Fibroblast of skin of back (primary cell): ENCODE results near the gene AHRR.

Source experiments
- DNase-seq: peaks from one replicate; pipeline ENCODE4 v3.0.0-alpha.2; 2013

Gene AHRR

DNA sequence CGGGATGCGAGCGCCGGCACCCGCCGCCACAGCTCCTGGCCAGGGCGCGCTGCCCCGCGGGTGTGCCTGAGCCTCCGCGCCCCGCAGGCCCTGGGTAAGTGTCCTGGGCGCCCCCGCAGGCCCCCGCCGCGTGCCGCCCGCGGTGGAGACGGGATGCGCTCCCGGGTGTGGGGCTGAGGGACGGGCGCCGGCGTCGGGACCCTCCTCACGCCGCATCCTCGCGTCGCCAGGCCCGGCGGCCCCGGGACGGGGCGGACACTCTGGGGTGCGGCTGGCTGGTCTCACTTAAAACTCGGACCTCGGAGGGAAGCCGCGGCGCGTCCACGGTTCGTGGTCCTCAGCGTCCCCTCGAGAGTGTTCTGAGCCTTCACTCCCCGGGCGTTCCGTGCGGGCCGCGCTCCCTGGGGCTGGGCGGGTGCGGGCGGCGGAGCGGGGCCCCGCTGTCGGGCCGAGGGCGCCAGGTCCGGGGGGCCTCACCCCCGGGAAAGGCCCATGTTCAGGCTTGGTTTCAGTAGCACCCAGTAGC, 275 bp downstream of the AHRR start:
- no peak for DNase-seq

DNA sequence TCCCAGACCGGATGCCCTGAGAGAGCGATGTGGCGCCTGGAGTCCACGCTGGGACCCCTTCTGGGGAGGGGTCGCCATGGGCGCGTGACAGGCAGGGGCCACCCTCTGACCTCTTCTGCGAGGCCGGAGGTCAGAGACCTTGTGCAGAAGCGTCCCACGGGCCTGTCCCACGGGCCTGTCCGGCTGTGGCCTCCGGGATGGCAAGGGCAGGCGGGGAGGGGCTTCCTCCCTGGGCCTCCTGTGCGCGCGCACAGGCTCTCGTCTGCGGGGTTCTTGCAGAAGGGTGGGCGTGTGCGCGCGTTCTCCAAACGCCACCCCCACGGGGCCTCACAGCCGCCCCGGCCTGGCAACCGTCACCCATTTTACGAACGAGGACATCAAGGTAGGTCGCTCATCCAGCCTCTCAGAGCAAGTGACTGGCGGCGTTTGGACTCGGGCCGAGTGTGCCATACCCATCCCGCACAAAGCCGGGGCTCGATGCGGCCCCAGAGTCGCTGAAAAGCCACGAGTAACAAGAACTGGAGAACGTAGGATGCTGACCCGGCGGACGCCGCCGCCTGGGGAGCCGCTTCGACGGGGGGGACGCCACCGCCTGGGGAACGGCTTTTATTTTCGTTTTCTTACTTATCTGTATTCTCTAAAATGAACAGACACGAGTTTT, 897 bp downstream of the AHRR start:
- peak; percentile 50 for DNase-seq

DNA sequence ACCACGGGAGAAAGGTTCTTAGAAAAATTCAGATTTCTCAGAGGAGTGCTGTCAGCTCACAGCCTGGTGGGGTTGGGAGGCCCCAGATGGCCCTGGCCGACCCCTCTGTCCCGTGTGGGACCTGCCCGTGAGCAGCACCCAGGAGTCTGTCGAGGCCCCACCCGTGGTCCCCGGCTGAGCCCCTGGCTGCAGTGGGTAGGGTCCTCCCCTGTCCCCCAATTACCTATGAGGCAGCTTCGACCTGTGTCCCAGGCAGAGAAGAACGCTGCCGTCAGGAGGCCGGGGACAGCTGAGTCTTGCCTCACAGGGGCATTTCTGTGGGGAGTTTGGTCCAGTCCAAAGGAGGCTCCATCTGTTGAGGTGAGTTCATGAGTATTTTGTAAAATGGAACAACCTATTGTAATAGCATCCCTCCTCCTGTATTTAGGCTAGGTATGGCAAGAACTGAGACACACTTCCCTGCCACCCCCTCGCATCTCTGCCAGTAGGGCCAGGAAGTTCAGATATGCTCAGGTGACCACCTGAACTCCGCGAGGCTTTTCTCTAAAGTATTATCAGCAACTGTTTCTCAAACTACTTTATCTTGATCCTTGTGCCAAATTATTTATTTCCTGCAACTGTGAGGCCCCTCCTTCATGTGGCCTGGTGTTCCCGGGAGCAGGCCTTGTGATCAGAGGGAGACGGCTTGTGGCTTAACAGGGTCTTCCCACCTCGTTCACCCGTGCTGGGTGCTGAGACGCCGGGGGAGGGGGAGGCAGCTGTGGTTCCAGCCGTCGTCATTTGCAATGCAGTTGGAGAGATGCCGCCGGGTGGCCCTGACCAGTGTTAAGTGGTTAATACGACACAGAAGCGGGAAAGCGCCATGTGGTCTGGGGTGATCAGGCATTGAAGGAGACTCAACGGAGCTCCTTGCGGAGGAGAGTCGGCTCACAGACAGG, 1.7 kb downstream of the AHRR start:
- peak; percentile 55 for DNase-seq

DNA sequence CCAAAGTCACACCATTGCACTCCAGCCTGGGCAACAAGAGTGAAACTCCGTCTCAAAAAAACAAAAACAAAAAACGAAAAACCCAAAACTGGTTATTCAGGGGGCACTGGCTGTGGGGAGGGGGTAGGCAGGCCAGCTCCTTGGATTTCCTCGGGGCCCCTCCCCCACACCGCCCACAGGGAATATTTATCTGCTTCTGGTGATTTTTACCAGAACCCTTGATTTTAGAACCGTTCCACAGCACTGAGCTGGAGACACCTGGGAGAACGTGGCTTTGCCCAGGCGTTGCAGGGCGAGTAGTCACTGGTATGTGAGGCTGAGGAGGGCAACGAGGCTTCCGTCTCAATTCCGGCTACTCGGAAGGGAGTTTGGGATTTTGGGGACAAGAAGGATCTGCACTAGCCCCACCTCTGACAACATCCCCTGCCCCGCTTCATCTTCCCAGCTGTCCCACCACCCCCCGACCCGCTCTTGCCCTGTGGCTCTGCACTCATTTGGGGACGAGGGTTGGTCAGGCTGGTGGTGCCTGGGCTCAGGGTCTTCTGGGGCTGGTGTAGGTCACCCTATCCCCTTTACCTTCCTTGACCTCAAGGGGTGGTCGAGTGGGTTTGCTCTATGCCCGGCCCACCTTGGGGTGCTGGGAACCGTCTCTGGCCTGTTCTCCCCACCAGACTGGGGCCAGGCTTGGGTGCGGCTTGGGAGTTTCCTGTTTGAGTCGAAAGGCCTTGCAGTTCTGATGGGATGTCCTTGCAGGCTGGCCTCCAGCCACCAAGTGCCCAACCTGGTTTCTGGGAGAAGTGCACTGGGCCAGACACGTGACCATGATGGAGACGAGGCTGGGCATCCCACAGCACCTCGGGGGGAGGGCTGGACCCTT, 3.5 kb downstream of the AHRR start:
- DNase-seq: no peak

DNA sequence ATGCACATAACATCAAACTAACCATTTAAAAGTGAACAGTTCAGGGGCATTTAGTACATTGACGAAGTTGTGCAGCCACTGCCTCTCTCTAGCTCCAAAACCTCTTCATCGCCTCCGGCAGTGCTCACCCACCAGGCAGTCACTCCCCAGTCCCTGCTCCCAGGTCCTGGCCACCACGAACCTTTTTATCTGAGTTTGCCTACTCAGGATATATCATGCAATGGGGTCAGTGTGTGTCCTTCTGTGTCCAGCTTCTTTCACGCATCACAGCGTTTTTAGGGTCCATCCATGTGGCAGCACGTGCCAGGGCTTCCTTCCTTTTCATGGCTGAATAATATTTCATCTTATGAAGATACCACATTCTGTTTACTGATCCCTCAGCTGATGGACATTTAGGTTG, 4.6 kb downstream of the AHRR start:
- no peak for DNase-seq

DNA sequence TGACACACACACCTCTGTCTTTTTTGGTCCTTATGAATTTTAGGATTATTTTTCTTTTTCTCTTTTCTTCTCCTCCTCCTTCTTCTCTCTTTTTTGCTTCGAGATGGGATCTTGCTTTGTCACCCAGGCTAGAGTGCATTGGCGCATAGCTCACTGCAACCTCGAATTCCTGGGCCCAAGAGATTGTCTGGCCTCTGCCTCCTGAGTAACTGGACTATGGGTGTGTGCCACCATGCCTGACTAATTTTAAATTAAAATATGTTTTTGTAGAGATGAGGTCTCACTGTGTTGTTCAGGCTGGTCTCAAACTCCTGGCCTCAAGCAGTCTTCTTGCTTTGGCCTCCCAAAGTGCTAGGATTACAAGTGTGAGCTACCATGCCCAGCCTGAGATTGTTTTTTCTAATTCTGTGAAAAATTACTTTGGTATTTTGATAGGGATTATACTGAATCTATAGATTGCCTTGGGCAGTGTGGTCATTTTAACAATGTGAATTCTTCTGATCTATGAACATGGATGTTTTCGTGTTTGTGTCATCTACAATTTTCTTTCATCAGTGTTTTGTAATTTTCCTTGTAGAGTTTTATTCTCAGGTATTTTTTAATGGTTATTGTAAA, 7.7 kb downstream of the AHRR start:
- peak; percentile 73 for DNase-seq

DNA sequence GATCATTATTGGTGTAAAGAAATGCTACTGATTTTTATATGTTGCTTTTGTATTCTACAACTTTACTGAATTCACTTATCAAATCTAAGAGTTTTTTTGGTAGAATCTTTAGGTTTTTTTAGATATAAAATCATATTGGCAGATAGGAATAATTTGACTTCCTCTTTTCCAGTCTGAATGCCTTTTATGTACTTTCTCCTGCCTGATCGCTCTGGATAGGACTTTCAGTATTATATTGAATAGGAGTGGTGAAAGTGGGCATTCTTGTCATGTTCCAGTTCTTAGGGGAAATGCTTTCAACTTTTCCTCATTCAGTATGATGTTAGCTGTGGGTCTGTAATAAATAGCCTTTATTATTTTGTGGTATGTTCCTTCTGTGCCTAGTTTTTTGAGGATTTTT, 8.3 kb downstream of the AHRR start:
- DNase-seq: no peak

DNA sequence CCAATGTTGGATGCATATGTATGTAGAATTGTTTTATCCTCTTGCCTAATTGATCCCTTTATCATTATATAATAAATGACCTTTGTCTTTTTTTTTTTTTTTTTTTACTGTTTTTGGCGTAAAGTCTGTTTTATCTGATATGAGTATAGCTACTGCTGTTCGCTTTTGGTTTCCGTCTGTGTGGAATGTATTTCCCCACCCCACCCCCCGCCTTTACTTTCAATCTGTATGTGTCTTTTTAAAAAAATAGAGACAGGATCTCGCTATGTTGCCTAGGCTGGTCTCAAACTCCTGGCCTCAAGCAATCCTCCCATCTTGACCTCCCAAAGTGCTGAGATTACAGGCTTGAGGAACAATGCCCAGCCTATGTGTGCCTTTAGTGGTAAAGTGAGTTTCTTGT, 11.3 kb downstream of the AHRR start:
- no peak for DNase-seq

DNA sequence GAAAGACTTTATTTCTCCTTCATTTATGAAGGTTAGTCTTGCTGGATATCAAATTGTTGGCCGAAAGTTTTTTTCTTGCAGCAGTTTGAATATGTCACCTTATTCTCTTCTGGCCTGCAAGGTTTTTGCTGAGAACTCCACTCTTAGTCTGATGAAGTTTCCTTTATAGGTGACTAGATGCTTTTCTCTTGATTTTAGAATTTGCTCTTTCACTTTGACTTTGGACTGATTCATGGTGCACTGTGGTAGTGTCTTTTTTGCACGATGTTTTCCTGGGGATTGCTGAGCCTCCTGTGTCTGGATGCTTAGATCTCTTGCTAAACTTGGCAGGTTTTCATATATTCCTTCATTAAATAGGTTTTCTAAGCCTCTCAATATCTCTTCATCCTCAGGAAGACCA, 12.4 kb downstream of the AHRR start:
- DNase-seq: no peak

DNA sequence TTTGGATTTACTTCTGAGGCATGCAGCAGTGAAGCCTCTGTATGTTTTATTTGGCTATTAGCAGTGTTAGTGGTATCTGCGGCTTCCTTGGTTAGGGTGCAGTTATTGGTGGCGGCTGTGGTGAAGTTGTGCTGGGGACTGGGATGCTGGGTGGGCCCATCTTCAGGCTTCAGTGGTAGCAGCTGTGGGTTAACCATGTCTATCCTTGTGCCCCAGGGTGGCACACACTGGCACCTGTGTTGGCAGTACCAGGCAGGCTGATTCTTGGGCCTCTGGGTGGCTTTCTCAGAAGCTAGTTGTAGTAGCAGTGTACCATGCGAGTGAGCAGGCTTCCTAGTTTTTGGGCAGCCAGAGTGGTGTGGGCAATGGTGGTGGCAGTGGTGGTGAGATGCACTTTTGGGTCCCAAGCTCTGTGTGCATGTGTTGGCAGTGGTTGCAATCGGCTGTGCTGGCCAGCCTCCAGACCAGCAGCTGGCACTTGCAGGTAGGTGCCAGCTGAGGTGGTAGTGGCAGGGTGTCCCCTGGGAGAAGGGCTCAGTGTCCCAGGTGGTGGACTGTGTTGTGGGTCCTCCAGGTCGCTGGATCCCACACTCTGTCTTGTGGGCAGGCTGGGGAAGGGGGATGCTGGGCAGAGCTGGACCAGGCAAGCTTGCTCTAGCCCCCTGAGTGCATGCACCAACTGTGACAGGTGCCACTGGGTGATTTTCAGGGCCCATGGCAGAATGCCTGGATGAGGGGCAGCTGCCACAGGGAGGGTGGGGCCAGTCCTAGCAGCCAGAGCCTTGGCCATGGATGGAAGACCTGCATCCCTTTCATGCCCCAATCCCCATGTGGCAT, 13.6 kb downstream of the AHRR start:
- no peak for DNase-seq

DNA sequence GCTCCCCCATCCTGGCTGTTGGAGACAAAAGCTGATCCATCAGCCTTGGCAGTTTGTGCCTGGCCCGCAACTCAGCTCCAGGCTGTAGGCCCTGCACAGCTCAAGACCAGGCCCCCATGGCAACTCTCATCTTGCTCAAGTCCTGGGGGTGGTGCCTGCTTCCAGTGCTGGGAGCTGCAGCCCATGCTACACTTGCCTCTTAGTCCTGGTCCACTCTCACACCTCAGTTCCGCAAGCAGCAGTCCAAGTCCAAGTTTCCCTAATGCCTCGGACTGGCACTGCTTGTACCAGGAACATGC, 14.2 kb downstream of the AHRR start:
- no peak for DNase-seq

DNA sequence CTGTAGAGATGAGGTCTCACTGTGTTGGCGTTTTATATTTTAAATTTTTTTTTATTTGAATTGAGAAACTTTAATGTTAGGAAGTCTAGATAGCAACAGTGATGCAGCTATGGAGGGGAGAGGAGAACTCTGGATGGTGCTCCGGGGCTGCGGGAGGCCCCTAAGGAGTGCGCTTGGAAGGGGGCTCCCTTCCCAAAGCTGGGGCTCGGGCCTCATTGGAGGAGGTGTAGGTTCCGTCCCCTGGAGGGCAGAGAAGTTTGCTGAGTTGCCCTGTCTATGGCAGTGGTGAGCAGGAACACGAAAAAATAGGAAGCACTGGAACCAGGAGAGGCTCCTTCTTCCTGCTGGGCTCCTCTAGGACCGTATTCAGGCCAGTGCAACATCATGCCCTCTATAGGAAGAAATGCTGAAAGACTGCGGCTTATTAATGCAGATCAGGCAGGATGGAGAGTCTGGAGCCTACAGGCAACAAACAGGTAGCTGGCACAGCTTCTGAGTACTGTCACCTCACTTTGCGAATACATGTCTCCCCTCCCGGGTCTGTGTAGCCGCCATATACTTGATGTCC, 16.1 kb downstream of the AHRR start:
- DNase-seq: peak; percentile 71

DNA sequence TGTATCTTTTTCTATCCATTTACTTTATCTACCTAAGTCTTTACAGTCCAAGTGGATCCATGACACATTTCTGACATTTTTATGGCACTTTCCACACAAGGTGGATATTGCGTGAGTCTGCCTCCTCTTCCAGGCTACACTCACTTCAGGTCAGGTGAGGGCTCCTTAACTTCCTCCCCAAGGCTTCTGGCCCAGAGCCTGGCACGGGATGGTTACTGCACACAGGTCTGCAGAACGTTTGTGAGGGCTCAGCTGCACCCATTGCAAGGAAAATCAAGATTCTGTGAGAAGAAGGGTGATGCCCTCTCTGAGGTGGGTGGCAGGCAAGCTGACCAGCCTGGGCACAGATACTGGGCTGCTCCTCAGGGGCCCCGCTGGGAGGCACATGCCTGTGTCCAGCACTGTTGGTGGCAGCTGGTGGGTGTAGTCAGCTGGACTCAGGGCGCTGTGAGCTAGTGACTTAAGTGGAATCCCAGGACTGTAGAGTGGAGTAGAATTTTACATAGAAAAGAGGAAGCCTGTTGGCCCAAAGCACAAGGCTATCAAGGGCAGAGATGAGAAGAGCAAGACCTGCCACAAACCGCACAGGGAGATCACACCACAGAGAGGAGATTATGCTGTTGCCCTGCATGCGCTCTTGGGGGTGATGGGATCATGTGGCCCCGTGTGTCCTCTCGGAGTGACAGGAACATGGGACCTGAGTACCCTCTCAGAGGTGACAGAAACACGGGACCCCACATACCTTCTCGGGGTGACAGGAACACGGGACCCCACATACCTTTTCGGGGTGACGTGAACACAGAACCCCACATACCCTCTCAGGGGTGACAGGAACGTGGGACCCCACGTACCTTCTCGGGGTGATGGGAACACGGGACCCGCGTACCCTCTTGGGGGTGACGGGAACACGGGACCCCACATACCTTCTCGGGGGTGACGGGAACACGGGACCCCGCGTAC, 21.3 kb downstream of the AHRR start:
- DNase-seq: no peak

DNA sequence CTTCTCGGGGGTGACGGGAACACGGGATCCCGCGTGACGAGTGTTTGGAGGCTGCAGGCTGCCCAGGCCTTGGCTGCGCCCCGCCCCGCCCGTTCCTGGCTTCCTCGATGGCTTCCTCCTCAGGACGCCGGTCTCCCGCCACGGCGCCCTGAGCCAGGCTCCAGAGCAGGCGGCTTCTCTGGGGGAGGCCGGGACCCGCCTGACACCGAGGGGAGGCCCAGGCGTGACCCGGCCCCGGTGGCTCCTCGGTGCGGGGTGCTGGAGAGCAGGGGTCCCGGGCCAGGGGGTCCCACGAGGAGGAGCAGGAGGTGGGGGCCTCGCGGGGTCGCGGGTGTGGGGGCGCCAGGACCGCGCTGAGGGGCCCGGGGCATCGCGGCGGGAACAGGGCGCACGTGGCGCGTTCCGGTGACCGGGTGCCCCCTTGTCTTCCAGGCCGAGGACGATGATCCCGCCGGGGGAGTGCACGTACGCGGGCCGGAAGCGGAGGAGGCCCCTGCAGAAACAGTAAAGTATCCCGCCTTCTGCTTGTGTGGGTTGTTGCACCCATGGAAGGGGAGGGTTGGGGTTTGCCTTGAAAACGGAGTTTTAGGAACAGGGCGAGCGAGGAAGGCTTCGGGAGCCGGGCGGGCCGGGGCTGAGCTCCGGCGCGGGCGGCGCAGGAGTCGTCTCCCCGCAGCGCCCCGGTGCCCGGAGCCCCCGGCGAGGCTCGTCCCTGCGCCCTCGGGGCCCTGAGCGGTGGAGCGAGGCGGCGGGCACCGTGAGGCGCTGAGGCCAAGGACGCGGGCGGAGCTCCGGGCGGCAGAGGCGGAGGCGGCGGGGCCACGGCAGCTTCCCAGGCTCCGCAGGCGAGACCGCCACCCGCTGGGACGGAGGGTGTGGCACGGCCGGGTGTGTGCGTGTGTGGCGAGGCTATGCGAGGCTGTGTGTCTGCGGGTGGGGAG, 22.2 kb downstream of the AHRR start:
- peak; percentile 87 for DNase-seq

DNA sequence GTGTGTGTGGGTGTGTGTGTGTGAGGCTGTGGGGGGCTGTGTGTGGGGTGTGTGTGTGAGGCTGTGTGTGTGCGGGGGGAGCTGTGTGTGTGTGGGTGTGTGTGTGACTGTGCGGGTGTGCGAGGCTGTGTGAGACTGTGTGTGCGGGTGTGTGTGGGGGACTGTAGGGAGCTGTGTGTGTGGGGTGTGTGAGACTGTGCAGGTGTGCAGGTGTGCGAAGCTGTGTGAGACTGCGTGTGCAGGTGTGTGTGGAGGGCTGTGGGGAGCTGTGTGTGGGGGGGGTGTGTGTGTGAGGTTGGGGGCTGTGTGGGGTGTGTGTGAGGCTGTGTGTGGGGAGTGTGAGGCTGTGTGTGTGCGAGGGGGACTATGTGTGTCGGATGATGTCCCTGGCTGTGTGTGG, 23.2 kb downstream of the AHRR start:
- DNase-seq: no peak

DNA sequence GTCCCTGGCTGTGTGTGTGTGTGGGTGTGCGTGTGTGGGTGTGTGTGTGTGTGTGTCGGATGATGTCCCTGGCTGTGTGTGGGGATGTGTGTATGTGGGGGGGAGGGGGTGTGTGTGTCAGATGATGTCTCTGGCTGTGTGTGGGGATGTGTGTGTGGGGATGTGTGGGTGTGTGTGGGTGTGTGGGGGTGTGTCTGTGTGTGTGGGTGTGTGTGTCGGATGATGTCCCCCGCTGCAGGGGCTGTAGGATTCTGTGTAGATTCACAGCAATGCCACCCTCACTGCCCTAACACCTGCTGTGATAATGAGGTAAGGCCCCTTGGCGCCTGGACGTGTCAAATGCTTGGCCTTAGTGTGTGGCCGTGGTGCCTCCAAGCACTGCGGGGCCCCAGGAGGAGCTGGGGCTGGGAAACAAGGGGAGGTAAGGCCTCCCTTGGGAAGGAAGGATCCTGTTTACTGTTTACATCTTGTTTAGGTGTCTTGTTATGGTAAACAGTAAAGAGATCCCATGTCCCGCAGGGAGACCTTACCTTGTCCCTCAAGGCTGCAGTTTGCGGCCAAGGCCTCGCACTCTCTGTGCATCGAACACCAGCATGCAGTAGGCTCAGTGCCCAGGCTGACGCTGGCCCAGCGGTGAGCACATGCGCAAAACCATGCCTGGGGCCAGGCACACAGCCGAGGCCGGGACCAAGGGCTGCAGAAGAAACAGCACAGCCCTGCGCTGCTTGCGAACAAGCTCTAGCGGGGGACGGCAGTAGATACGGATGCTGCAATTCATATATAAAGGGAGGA, 24.1 kb downstream of the AHRR start:
- DNase-seq: peak; percentile 54

DNA sequence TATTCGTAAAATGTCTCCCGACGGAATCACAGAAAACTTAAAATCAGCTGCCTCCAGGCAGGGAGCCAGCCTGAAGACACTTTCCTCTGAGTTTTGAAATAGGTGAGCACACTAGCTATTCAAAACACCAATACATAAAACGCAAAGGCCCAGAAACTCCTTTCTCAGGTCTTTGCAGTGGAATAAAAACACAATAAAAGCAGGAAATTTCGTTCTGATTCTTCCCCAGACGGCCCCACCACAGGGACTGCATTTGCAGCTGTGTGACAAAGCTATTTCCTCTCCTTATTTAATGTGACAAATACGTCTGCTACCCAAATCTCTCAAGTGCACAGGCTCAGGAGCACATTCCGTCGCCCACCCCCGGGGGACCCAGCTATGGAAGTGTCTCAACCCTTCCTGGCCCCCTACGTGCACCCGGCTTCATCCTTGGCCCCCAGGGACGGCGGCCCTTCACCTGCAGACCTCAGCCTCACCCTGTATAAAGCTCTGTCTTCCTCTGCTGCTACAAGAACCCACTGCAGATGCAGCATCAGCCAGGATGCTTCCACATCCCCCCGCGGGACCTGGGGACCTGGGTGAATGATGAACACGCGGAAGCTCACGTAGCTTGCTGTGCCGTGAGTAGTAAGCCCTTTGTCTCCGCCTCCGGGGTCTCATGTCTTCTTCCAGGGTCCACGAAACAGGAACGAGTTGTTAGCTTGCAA, 24.9 kb downstream of the AHRR start:
- no peak for DNase-seq
